Colon (tissue), 2 donors: ENCODE results near the gene PRPS1.
"Not testable (repeated sequence)": the region's sequence is repeated elsewhere in the genome, so short reads cannot be mapped to it uniquely, and the experiment has no call there.

ENCODE experiments used
- FAIRE-seq: peaks from 2 replicates; lab custom pipeline; 2012; peaks lifted over from hg19 to GRCh38; lab: Jason Lieb, UNC
- donor health status: control.
- donor health status: control.

Gene PRPS1

GRCh38 chrX:107674480-107675364 is 46.4 kb downstream of the PRPS1 start:
- FAIRE-seq: no peak

DNA sequence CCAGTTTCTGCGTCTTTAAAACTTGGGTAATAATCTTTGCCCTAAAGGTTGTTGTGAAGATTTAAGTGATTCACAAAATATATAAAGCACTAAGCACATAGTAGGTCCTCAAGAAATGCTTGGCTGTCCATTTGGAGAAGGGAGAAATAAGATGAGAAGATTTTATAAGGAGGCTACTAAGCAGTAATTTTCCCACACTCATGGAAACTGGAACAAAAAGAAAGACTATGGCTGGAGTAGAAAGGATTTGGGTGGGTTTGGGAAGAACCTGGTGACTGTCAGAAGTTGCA is 47.0 kb downstream of the PRPS1 start:
- no peak for FAIRE-seq

- FAIRE-seq: no peak
These were observed 47.7 kb downstream of the PRPS1 start for GRCh38 chrX:107675823-107676555.

DNA sequence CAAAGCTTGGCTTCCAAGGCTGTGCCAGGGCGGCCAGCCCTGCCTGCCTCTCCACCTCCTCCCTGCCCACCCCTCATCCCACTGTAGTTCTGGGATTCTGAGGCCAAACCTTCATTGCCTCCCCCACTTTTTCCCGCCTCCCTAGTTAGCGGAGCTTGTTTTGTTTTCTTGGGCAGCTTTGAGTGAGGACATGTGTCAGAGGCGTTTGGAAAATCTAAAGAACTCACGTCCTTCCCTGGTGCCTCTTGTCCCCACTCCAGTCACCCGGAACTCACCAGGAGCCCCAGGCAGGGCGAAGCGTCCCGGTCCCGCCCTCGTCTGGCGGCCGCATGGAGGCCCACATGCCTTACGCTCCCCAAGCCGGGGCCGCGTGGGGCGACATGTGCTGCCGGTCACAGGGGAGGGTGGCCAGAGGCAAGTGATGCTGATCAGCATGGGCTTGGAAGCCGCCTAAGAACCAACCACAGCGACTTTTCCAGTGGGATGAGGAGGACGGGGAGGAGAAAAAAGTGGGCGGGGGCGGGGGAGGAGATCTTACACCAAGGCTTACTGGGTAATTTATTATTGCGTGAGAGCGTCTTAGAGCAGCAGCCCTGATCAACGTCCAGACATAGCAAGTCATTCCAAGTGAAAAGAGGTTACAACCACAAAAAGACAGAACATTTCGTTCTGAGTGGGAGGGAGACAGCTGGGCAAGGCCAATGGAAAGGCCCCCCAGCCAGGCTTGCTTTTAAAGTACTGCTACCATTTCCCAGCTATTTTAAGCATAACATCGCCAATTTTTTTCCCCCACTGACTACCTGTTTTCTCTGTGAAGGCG is 48.5 kb downstream of the PRPS1 start:
- FAIRE-seq: no peak

- no peak for FAIRE-seq
These were observed 49.2 kb downstream of the PRPS1 start for GRCh38 chrX:107677501-107677901.

- no peak for FAIRE-seq
These were observed 49.6 kb downstream of the PRPS1 start for GRCh38 chrX:107677909-107678308.

DNA sequence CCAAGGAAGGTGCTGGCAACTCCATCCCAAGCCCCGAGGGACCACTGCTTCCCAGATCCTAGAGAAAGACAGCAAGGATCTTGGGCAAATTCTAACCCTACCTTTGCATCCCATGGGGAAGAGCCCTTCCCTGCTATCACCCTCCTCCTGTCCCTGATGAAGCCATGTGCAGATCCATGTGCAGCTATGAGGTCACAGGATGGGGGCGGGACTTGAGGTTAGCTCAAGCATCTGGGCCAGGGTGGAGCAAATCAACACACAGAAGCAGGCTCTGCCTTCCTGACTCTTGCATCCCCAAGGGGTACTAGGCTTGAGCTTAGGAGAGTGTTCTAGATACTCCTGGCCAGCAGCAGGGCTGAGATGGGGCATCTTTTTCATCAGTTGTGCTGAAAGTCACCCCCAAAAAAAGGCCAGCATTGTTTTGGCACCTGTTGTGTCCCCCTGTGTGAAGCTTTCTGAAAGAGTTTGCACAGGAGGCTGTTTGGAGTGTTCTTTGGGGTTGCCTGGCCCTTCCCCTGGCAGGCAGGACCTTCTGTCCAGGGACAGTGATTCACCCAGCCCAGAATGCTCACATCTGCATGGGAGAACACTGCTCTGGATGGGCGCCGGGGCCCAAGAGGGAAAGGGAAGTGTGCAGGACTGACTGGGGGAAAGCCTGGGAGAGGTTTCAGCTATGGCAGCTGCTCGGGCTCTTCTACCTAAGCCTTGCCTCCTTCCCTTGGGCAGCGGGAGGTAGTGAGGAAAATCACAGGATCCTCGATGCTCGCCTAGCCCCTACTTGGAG is 50.8 kb downstream of the PRPS1 start:
- FAIRE-seq: no peak

- FAIRE-seq: no peak
These were observed 53.9 kb downstream of the PRPS1 start for GRCh38 chrX:107682256-107682655.

GRCh38 chrX:107683124-107683895 is 55.0 kb downstream of the PRPS1 start:
- no peak for FAIRE-seq

GRCh38 chrX:107683931-107684330 is 55.6 kb downstream of the PRPS1 start:
- FAIRE-seq: no peak

- FAIRE-seq: no peak
These were observed 56.7 kb downstream of the PRPS1 start for GRCh38 chrX:107684956-107685385.

- FAIRE-seq: not testable (repeated sequence)
These were observed 57.3 kb downstream of the PRPS1 start for GRCh38 chrX:107685586-107685985.

DNA sequence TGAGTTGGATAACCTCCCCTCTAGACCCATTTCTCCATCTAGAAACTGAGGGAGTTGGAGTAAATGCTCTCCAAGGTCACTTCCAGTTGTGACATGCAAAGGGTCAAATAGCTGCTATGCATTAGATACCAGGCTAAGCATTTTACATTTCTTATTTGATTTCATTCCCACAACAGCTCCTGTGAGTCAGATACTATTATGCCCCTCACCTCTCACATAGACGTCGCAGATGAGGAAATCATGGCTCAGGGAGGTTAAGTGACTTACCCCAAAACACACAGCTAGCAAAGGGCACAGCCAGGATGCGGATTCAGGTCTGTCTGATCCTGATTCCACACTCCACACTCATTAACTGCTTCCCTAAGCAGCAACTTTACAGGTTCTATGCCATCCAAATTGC is 57.7 kb downstream of the PRPS1 start:
- no peak for FAIRE-seq

- FAIRE-seq: no peak
These were observed 58.5 kb downstream of the PRPS1 start for GRCh38 chrX:107686792-107687191.

DNA sequence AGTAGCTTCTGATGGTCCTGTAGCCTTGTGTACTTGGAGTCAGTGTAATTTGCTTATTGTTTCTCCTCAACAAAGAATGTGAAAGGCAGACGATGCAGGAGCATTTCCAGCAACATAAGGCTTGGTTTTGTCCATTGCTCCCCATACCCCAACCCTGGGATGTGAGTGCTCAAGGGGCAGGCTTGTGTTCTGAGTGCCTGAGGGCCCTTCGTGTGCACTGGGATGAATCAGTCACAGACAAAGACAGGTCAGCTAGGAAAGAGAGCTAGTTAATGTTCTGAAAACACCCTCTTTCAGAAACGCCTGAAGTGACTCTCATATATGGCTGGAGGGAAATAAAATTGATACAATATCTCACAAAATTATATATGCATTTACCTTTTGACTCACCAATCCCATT is 59.1 kb downstream of the PRPS1 start:
- FAIRE-seq: no peak

DNA sequence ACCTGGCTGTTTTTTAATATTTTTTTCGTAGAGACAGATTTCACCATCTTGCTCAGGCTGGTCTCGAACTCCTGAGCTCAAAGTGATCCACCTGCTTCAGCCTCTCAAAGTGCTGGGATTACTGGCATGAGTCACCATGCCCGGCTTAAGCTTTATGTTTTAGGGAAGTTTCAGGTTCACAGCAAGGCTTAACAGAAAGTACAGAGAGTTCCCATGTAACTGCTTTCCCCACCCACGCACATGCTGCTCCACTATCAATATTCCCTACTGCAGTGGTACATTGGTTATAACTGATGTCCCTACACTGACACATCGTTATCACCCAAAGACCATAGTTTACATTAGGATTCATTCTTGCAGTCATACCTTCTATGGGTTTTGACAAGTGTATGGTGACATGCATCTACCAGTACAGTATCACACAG is 62.7 kb downstream of the PRPS1 start:
- FAIRE-seq: no peak

- FAIRE-seq: no peak
These were observed 71.3 kb downstream of the PRPS1 start for GRCh38 chrX:107699616-107700015.

- peak; percentile 66 for FAIRE-seq
These were observed 72.0 kb downstream of the PRPS1 start for GRCh38 chrX:107700317-107700774.
